MCF 10A (cell line): Measurements from ENCODE around the gene RPL26. TPM values are rescaled to one million over a fixed set of nuclear protein-coding genes. Genes with fewer than 3 reads are reported as not detected.

Experiments used
- BruUV-seq: library from RNA; stranded (reverse); fragments of 400-500 nt; replicated peaks from 2 replicates; lab custom pipeline; 2021; lab: Mats Ljungman, UMichigan
- CTCF ChIA-PET: fragments of 300-600 bp; sonication (Branson Sonifier 250); formaldehyde crosslinking; extraction: SDS; loops from one replicate; lab custom pipeline; 2021; ENCODE audit warnings: antibody characterized with exemption, inconsistent platforms; lab: Yijun Ruan, JAX
- POLR2A ChIA-PET: fragments of 300-600, 350-650 bp; sonication (Branson Sonifier 250); formaldehyde crosslinking; extraction: SDS; loops from one replicate; lab custom pipeline; 2020; ENCODE audit warnings: antibody characterized with exemption, inconsistent platforms; lab: Yijun Ruan, JAX
- DNase-seq: peaks from one replicate; pipeline ENCODE4 v3.0.0-alpha.2; 2018; ENCODE audit not compliant: unreplicated experiment
- H3K27ac Mint-ChIP-seq: one replicate; pipeline ENCODE4 v1.8.0; 2022; ENCODE audit warnings: mild to moderate bottlenecking, low read depth, mixed read lengths; ENCODE audit not compliant: unreplicated experiment
- H3K27me3 Mint-ChIP-seq: one replicate; pipeline ENCODE4 v1.8.0; 2022; ENCODE audit warnings: mixed read lengths; ENCODE audit not compliant: insufficient read depth, unreplicated experiment
- H3K36me3 Mint-ChIP-seq: one replicate; pipeline ENCODE4 v1.8.0; 2022; ENCODE audit warnings: mild to moderate bottlenecking, moderate library complexity, mixed read lengths; ENCODE audit not compliant: insufficient read depth, unreplicated experiment
- H3K4me1 Mint-ChIP-seq: one replicate; pipeline ENCODE4 v1.8.0; 2022; ENCODE audit warnings: mixed read lengths; ENCODE audit not compliant: insufficient read depth, unreplicated experiment
- H3K4me3 Mint-ChIP-seq: one replicate; pipeline ENCODE4 v1.8.0; 2022; ENCODE audit warnings: mild to moderate bottlenecking, moderate library complexity, mixed read lengths; ENCODE audit not compliant: unreplicated experiment
- H3K9me3 Mint-ChIP-seq: one replicate; pipeline ENCODE4 v1.8.0; 2022; ENCODE audit warnings: mixed read lengths; ENCODE audit not compliant: unreplicated experiment
- CTCF ChIP-seq: fragments of 200-600 bp; IDR thresholded peaks from one replicate; pipeline ENCODE4 v1.8.0; 2022; ENCODE audit warnings: antibody characterized with exemption, mild to moderate bottlenecking; ENCODE audit not compliant: unreplicated experiment
- intact Hi-C: fragments of 100-400 bp; cut with micrococcal nuclease; formaldehyde crosslinking; loops from 2 replicates; pipeline ENCODE4 v1.14.1; 2022
- total RNA-seq: library from RNA; stranded (reverse); gene quantifications from 2 replicates; pipeline ENCODE4 v1.2.3, GENCODE V29; 2022

Gene RPL26
- total RNA-seq, 1 experiment from 2014 or later = 3,179 TPM

GRCh38 chr17:8345052-8345690 is 37.8 kb downstream of the RPL26 start:
- H3K36me3 Mint-ChIP-seq = no peaks in the 10 kb centered on the region
- BruUV-seq = no TSS peak
- no peaks in the 10 kb centered on the region for H3K4me1 Mint-ChIP-seq
- POLR2A ChIA-PET = no interaction called here
- H3K27ac Mint-ChIP-seq = no peak overlapping the region
- intact Hi-C loops = no loop called here
- no peaks in the 10 kb centered on the region for H3K9me3 Mint-ChIP-seq
- no peak for DNase-seq
- H3K4me3 Mint-ChIP-seq = no peak overlapping the region
- H3K27me3 Mint-ChIP-seq = peaks cover 11% of the 10 kb centered on the region
- no peak for TF ChIP-seq CTCF
- CTCF ChIA-PET = no interaction called here

GRCh38 chr17:8341456-8341855 is 41.5 kb downstream of the RPL26 start:
- no peak for TF ChIP-seq CTCF
- H3K27me3 Mint-ChIP-seq = peaks cover 11% of the 10 kb centered on the region
- CTCF ChIA-PET = interaction anchor here (0.7 to 0.9 kb wide), 2 partner anchors 10 to 12 kb away, joined by 3 to 5 read pairs; no protein-coding TSS in a partner anchor
- BruUV-seq = no TSS peak
- DNase-seq = no peak
- no peaks in the 10 kb centered on the region for H3K4me1 Mint-ChIP-seq
- no peaks in the 10 kb centered on the region for H3K9me3 Mint-ChIP-seq
- H3K4me3 Mint-ChIP-seq = no peak overlapping the region
- H3K36me3 Mint-ChIP-seq = no peaks in the 10 kb centered on the region
- POLR2A ChIA-PET = interaction anchor here (0.6 kb wide), 1 partner anchor 17 kb away, joined by 3 read pairs; no protein-coding TSS in a partner anchor
- intact Hi-C loops = no loop called here
- no peak overlapping the region for H3K27ac Mint-ChIP-seq

GRCh38 chr17:8339540-8339939 is 43.5 kb downstream of the RPL26 start, which contains the start of gene ODF4:
Gene ODF4, plus strand, starts transcription at chr17:8339840. Its CDS starts 212 bp downstream, at chr17:8340052.
- CTCF ChIA-PET = no interaction called here
- BruUV-seq = no TSS peak

GRCh38 chr17:8338753-8339140 is 44.2 kb downstream of the RPL26 start:
- Mint-ChIP-seq H3K27me3 (no peaks in the 10 kb centered on the region), H3K36me3 (no peaks in the 10 kb centered on the region), H3K9me3 (no peaks in the 10 kb centered on the region), H3K27ac (no peak overlapping the region), H3K4me3 (no peak overlapping the region), H3K4me1 (no peaks in the 10 kb centered on the region)
- no peak for TF ChIP-seq CTCF
- intact Hi-C loops = no loop called here
- DNase-seq = no peak
- BruUV-seq = no TSS peak
- POLR2A ChIA-PET = interaction anchor here (0.8 to 1.6 kb wide), 3 partner anchors 37 to 200 kb away, joined by 3 to 4 read pairs (median 4); no protein-coding TSS in a partner anchor
- CTCF ChIA-PET = no interaction called here

More at GRCh38 chr17:8339540-8339939, 43.5 kb downstream of the RPL26 start, which contains the start of gene ODF4:
- H3K27me3 Mint-ChIP-seq = peaks cover 3% of the 10 kb centered on the region
- DNase-seq = no peak
- TF ChIP-seq CTCF = no peak
- intact Hi-C loops = no loop called here
- no peak within 1 kb of the TSS for H3K4me3 Mint-ChIP-seq
- no peaks in the 10 kb centered on the region for H3K36me3 Mint-ChIP-seq
- H3K27ac Mint-ChIP-seq = no peak within 1 kb of the TSS
- POLR2A ChIA-PET = no interaction called here
- H3K9me3 Mint-ChIP-seq = no peaks in the 10 kb centered on the region
- no peaks in the 10 kb centered on the region for H3K4me1 Mint-ChIP-seq
